Fibroblast of villous mesenchyme (primary cell): Measurements from ENCODE around the gene LTBP4. TPM values are rescaled to one million over a fixed set of nuclear protein-coding genes. Genes with fewer than 3 reads are reported as not detected.
"Not testable (repeated sequence)": the region's sequence is repeated elsewhere in the genome, so short reads cannot be mapped to it uniquely, and the experiment has no call there.

Experiments used
- DNase-seq: peaks from one replicate; pipeline ENCODE4 v3.0.0-alpha.2; 2010; ENCODE audit warnings: low read depth
- H3K4me3 ChIP-seq: 2 replicates; pipeline ENCODE4 v1.5.1; 2011; ENCODE audit warnings: low read depth, mild to moderate bottlenecking, low read length
- total RNA-seq: library from RNA; depleted of rRNA; stranded (reverse); fragments of >200 nt; gene quantifications from 2 replicates; pipeline ENCODE4 v1.2.3, GENCODE V29; 2012
- TF ChIP-seq, protein P1 (sequence below): IDR thresholded peaks from 2 replicates; pipeline ENCODE4 v1.5.1; 2012; ENCODE audit warnings: low read depth, mild to moderate bottlenecking, low read length; ENCODE audit not compliant: insufficient read depth

LTBP4 gene
- total RNA-seq, 1 donor: 21.2 TPM

DNA sequence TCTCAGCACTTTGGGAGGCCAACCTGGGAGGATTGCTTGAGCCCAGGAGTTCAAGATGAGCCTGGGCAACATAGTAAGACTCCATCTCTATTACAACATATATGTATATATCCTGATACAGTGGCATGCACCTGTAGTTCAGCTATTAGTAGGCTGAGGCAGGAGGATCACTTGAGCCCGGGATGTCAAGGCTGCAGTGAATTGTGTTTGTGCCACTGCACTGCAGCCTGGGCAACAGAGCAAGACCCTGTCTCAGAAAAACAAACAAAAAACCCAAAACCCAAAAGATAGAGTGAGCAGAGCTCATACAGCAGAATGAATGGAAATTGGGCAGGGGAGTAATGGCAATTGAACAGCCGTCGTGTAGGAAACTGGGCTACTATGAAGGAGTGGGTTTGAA, 41.8 kb upstream of the LTBP4 start:
- TF ChIP-seq, protein P1, sequence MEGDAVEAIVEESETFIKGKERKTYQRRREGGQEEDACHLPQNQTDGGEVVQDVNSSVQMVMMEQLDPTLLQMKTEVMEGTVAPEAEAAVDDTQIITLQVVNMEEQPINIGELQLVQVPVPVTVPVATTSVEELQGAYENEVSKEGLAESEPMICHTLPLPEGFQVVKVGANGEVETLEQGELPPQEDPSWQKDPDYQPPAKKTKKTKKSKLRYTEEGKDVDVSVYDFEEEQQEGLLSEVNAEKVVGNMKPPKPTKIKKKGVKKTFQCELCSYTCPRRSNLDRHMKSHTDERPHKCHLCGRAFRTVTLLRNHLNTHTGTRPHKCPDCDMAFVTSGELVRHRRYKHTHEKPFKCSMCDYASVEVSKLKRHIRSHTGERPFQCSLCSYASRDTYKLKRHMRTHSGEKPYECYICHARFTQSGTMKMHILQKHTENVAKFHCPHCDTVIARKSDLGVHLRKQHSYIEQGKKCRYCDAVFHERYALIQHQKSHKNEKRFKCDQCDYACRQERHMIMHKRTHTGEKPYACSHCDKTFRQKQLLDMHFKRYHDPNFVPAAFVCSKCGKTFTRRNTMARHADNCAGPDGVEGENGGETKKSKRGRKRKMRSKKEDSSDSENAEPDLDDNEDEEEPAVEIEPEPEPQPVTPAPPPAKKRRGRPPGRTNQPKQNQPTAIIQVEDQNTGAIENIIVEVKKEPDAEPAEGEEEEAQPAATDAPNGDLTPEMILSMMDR: no peak
- DNase-seq: no peak
- no peak overlapping the region for H3K4me3 ChIP-seq

DNA sequence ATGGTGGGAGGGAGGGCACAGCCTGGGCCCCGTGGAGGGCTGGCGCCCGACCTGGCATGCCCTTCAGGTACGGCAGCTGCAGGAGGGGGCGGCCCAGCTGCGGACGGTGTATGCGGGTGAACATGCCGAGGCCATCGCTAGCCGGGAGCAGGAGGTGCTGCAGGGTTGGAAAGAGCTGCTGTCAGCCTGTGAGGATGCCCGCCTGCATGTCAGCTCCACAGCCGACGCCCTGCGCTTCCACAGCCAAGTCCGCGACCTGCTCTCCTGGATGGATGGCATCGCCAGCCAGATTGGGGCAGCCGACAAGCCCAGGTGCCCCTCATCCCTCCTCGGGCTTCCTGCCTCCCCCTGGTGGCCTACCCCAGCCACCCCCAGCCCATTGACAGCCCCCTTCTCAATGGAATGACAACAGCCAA, 41.1 kb upstream of the LTBP4 start:
- DNase-seq: no peak
- no peak overlapping the region for H3K4me3 ChIP-seq
- TF ChIP-seq, protein P1: no peak

DNA sequence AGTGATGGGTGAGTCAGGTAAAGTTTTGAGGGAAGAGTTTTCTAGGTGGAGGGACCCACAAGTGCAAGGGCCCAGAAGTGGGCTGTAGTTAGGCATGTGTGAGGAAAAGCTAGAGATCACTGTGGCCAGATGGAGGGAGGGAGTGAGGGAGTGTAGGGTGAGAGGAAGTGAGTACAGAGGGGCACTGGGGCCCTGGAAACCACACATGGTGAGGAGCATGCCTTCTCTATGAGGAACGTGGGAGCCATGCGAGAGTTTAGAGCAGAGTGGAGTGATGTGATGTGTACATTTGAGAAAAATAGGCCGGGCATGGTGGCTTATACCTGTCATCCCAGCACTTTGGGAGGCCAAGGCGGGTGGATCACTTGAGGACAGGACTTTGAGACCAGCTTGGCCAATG, 39.2 kb upstream of the LTBP4 start:
- DNase-seq: no peak
- H3K4me3 ChIP-seq: no peak overlapping the region
- TF ChIP-seq, protein P1: no peak

DNA sequence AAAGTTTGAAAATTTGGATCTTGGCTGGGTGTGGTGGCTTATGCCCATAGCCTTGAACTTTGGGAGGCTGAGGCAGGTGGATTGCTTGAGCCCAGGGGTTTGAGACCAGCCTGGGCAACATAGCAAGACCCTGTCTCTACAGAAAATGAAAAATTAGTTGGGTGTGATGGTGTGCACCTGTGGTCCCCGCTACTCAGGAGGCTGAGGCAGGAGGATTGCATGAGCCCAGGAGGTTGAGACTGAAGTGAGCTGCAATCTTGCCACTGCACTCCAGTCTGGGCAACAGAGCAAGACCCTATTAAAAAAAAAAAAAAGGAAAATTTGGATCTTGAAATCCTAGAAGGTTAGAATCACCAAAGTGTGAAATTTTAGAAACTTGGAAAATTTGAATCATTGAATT, 36.6 kb upstream of the LTBP4 start:
- DNase-seq, H3K4me3 ChIP-seq: not testable (repeated sequence)

DNA sequence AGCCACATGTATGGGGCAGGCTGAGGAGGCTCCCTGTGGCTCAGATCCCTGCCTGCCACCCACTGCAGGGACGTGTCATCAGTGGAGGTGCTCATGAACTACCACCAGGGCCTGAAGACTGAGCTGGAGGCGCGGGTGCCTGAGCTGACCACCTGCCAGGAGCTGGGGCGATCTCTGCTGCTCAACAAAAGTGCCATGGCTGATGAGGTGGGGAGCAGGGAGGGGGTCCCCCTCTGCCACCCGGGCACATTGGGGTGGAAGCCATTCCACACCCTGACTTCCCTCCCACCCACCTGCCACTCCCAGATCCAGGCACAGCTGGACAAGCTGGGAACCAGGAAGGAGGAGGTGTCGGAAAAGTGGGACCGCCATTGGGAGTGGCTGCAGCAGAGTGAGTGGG, 35.8 kb upstream of the LTBP4 start:
- TF ChIP-seq, protein P1: no peak
- DNase-seq: no peak
- no peak overlapping the region for H3K4me3 ChIP-seq

DNA sequence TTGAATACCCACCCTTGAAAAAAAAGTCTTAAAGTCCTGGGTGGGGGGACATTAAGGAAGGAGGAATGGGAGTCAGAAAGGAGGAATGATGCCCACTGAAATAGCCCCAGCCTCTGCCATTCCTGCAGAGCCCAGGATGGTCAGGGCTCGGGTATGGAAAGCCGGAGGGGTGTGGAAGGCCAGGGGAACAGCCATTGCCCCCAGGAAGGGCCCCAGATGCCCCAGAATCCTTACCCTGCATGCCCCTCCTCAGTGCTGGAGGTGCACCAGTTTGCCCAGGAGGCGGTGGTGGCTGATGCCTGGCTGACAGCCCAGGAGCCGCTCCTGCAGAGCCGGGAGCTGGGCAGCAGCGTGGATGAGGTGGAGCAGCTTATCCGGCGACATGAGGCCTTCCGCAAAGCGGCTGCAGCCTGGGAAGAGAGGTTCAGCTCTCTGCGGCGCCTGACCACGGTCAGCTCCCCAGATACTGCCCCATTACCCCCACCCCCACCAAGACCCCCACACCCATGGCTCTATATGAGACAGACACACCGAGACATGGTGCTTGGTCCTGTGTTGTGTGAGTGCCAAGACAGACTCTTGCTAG, 35.2 kb upstream of the LTBP4 start:
- DNase-seq: no peak
- TF ChIP-seq, protein P1: no peak
- H3K4me3 ChIP-seq: no peak overlapping the region

DNA sequence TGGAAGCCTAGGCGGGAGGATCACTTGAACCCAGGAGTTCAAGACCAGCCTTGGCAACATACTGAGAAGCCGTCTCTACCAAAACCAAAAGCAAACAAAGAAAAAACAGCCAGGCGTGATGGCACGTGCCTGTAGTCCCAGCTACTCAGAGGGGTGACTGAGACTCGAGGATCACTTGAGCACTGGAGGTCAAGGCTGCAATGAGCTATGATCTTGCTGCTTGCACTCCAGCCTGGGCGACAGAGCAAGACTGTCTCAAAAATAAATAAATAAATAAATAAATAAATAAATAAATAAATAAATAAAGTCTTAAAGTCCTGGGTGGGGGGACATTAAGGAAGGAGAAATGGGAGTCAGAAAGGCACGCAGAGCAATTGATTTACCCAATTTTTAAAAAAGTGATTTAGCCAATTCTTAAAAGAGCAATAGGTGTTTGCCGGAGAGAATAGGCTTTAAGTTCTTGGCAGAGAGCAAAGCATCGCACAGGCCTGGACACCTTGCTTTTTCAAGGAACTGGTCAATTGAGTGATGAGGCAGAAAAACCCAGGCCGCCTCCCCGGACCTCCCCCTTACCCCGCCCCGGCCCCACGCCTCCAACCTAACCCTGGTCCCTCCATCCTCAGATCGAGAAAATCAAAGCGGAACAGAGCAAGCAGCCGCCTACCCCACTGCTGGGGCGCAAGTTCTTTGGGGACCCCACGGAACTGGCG, 34.0 kb upstream of the LTBP4 start:
- DNase-seq: no peak
- peak overlapping the region; percentile 48 for H3K4me3 ChIP-seq
- TF ChIP-seq, protein P1: no peak
